Activated CD4-positive, alpha-beta T cell treated with anti-CD3 and anti-CD28 coated beads for 48 hours (primary cell): ENCODE data around the gene RTP5.
A peak's percentile ranks its signal among the peaks of the same experiment; 100 is the strongest.

ENCODE experiments used
- DNase-seq: peaks from one replicate; pipeline ENCODE4 v3.0.0-alpha.2; 2020

RTP5 gene

GRCh38 chr2:241890524-241891235 lies 21.2 kb downstream of the RTP5 start:
- DNase-seq, result no peak

GRCh38 chr2:241891315-241891987 lies 21.9 kb downstream of the RTP5 start:
- DNase-seq, result no peak

GRCh38 chr2:241891988-241892298 lies 22.4 kb downstream of the RTP5 start:
- no peak for DNase-seq

GRCh38 chr2:241892299-241893137 lies 23.0 kb downstream of the RTP5 start:
- DNase-seq, result peak; percentile 1

GRCh38 chr2:241893265-241893664 lies 23.7 kb downstream of the RTP5 start:
- DNase-seq, result no peak

GRCh38 chr2:241894056-241894641 lies 24.6 kb downstream of the RTP5 start:
- DNase-seq, result no peak

- DNase-seq, result no peak
These were observed 25.3 kb downstream of the RTP5 start for GRCh38 chr2:241894681-241895426.

GRCh38 chr2:241895427-241895711 lies 25.8 kb downstream of the RTP5 start:
- DNase-seq, result no peak

GRCh38 chr2:241895712-241896641 lies 26.4 kb downstream of the RTP5 start:
- peak; percentile 41 for DNase-seq

- no peak for DNase-seq
These were observed 27.2 kb downstream of the RTP5 start for GRCh38 chr2:241896746-241897201.

GRCh38 chr2:241897231-241897916 lies 27.8 kb downstream of the RTP5 start:
- no peak for DNase-seq

- DNase-seq, result no peak
These were observed 29.1 kb downstream of the RTP5 start for GRCh38 chr2:241898463-241899270.

GRCh38 chr2:241900251-241901017 lies 30.9 kb downstream of the RTP5 start:
- DNase-seq, result no peak

- DNase-seq, result no peak
These were observed 31.5 kb downstream of the RTP5 start for GRCh38 chr2:241901018-241901380.

- no peak for DNase-seq
These were observed 32.2 kb downstream of the RTP5 start for GRCh38 chr2:241901500-241902351.

GRCh38 chr2:241902357-241902991 lies 32.9 kb downstream of the RTP5 start:
- DNase-seq, result no peak

GRCh38 chr2:241903121-241904010 lies 33.8 kb downstream of the RTP5 start:
- no peak for DNase-seq
